Measurements from ENCODE around the gene ANO9.

The ANO9 gene

GRCh38 chr11:380491-380890, 61.3 kb downstream of the ANO9 start:
- no peak for DNase-seq

- no peak for DNase-seq
These were observed 61.7 kb downstream of the ANO9 start for GRCh38 chr11:380095-380480.

GRCh38 chr11:379205-380094, 62.4 kb downstream of the ANO9 start:
- DNase-seq: no peak

GRCh38 chr11:377883-378500, 63.8 kb downstream of the ANO9 start:
- DNase-seq: no peak

GRCh38 chr11:377174-377865, 64.5 kb downstream of the ANO9 start:
- DNase-seq: no peak

GRCh38 chr11:376531-377173, 65.2 kb downstream of the ANO9 start:
- DNase-seq: no peak

- DNase-seq: no peak
These were observed 66.5 kb downstream of the ANO9 start for GRCh38 chr11:375065-376025.

- no peak for DNase-seq
These were observed 67.9 kb downstream of the ANO9 start for GRCh38 chr11:373716-374551.

GRCh38 chr11:372809-373715, 68.7 kb downstream of the ANO9 start:
- no peak for DNase-seq

- no peak for DNase-seq
These were observed 69.9 kb downstream of the ANO9 start for GRCh38 chr11:371716-372590.

GRCh38 chr11:371051-371450, 70.8 kb downstream of the ANO9 start:
- no peak for DNase-seq

GRCh38 chr11:370070-370941, 71.5 kb downstream of the ANO9 start:
- no peak for DNase-seq

- no peak for DNase-seq
These were observed 72.3 kb downstream of the ANO9 start, which contains the start of gene B4GALNT4 for GRCh38 chr11:369336-370018. B4GALNT4 (plus strand) TSS chr11:369499; CDS start chr11:369804, 305 bp downstream.

GRCh38 chr11:368414-369335, 73.1 kb downstream of the ANO9 start:
- DNase-seq: no peak

- DNase-seq: no peak
These were observed 73.8 kb downstream of the ANO9 start for GRCh38 chr11:367956-368413.

Measured in inflammatory macrophage treated with lipopolysaccharide for 4 hours (primary cell).